ENCODE measurements around the gene NRG2.

DNA sequence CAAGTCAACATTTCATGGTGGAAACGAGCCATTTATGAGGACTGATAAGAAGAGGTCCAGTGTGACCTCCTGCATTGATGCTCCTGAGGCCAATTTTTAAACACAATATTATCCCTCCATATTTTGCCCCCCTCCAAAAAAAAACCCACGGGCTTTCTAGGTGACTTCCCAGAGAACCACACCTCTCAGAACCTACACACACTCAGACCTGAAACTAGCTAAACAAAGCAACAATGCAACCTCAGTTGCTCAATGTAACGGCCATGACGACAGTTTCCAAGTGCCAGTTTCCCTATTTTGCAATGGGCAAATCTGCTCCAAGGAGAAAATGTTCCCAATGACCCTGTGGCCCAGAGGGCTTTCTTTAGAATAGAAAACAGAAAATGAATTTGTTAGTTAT lies 3.5 kb downstream of the NRG2 start:
- TF ChIP-seq, protein P1, sequence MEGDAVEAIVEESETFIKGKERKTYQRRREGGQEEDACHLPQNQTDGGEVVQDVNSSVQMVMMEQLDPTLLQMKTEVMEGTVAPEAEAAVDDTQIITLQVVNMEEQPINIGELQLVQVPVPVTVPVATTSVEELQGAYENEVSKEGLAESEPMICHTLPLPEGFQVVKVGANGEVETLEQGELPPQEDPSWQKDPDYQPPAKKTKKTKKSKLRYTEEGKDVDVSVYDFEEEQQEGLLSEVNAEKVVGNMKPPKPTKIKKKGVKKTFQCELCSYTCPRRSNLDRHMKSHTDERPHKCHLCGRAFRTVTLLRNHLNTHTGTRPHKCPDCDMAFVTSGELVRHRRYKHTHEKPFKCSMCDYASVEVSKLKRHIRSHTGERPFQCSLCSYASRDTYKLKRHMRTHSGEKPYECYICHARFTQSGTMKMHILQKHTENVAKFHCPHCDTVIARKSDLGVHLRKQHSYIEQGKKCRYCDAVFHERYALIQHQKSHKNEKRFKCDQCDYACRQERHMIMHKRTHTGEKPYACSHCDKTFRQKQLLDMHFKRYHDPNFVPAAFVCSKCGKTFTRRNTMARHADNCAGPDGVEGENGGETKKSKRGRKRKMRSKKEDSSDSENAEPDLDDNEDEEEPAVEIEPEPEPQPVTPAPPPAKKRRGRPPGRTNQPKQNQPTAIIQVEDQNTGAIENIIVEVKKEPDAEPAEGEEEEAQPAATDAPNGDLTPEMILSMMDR (conservative IDR thresholded peaks at IDR 0.05; ENCODE audit: low read depth, low read length): no peak
- no peak for TF ChIP-seq EZH2 (IDR thresholded peaks at IDR 0.05; ENCODE audit: borderline replicate concordance, low read depth, low read length, poor library complexity, severe bottlenecking)
